DMS153 treated with DMSO at 0.1 percent for 48 hours (cell line): ENCODE data around the gene HMGN5.

ENCODE experiments used
- DNase-seq: peaks from one replicate; lab custom pipeline; 2025; ENCODE audit not compliant: unreplicated experiment; lab: John Stamatoyannopoulos, UW

The HMGN5 gene

GRCh38 chrX:81201671-81202455 is at the start of gene HMGN5, which contains the start of gene SH3BGRL:
TSS of gene HMGN5 (minus strand) at chrX:81201913. CDS start at chrX:81121549, 80,364 bp downstream.
TSS of gene SH3BGRL (plus strand) at chrX:81202102. CDS start at chrX:81202201, 99 bp downstream.
- peak; percentile 31 for DNase-seq

- no peak for DNase-seq
Observed at GRCh38 chrX:81241753-81242152, 40.0 kb upstream of the HMGN5 start.

- DNase-seq = no peak
Observed at GRCh38 chrX:81240701-81241331, 39.1 kb upstream of the HMGN5 start.

GRCh38 chrX:81238166-81238565 is 36.5 kb upstream of the HMGN5 start:
- DNase-seq = no peak

- DNase-seq = no peak
Observed at GRCh38 chrX:81237516-81237915, 35.8 kb upstream of the HMGN5 start.

GRCh38 chrX:81232218-81232617 is 30.5 kb upstream of the HMGN5 start:
- no peak for DNase-seq

- no peak for DNase-seq
Observed at GRCh38 chrX:81231476-81231875, 29.8 kb upstream of the HMGN5 start.

- no peak for DNase-seq
Observed at GRCh38 chrX:81229901-81230300, 28.2 kb upstream of the HMGN5 start.

GRCh38 chrX:81229229-81229628 is 27.5 kb upstream of the HMGN5 start:
- DNase-seq = no peak

GRCh38 chrX:81215685-81216084 is 14.0 kb upstream of the HMGN5 start:
- no peak for DNase-seq

- DNase-seq = no peak
Observed at GRCh38 chrX:81208916-81209315, 7.2 kb upstream of the HMGN5 start.

- no peak for DNase-seq
Observed at GRCh38 chrX:81206476-81206875, 4.8 kb upstream of the HMGN5 start.

- DNase-seq = no peak
Observed at GRCh38 chrX:81205551-81205950, 3.8 kb upstream of the HMGN5 start.

GRCh38 chrX:81202943-81203342 is 1.2 kb upstream of the HMGN5 start:
- DNase-seq = no peak

- DNase-seq = no peak
Observed at GRCh38 chrX:81202456-81202819, 725 bp upstream of the HMGN5 start.

- DNase-seq = no peak
Observed at GRCh38 chrX:81201071-81201470, 642 bp downstream of the HMGN5 start.

GRCh38 chrX:81195712-81196111 is 6.0 kb downstream of the HMGN5 start:
- peak; percentile 3 for DNase-seq

- DNase-seq = no peak
Observed at GRCh38 chrX:81195259-81195658, 6.5 kb downstream of the HMGN5 start.

GRCh38 chrX:81174286-81174685 is 27.4 kb downstream of the HMGN5 start:
- peak; percentile 0 for DNase-seq

GRCh38 chrX:81168391-81168790 is 33.3 kb downstream of the HMGN5 start:
- no peak for DNase-seq

- peak; percentile 32 for DNase-seq
Observed at GRCh38 chrX:81121513-81122363, 80.0 kb downstream of the HMGN5 start.

- peak; percentile 2 for DNase-seq
Observed at GRCh38 chrX:81120936-81121371, 80.8 kb downstream of the HMGN5 start.
